GM10248 (cell line): ENCODE data around the gene SLC6A1.
A peak's percentile ranks its signal among the peaks of the same experiment; 100 is the strongest.

Experiments
- CTCF ChIA-PET: fragments of 300-600 bp; sonication (Branson Sonifier 250); formaldehyde crosslinking; extraction: SDS; loops from one replicate; lab custom pipeline; 2021; ENCODE audit warnings: antibody characterized with exemption; lab: Yijun Ruan, JAX
- POLR2A ChIA-PET: fragments of 350-650 bp; sonication (Branson Sonifier 250); formaldehyde crosslinking; extraction: SDS; loops from one replicate; lab custom pipeline; 2020; ENCODE audit warnings: antibody characterized with exemption; lab: Yijun Ruan, JAX
- DNase-seq: peaks from one replicate; pipeline ENCODE4 v3.0.0; 2012; ENCODE audit errors: extremely low spot score
- TF ChIP-seq, protein P1 (sequence below): IDR thresholded peaks from 2 replicates; pipeline ENCODE4 v1.5.1; 2012; ENCODE audit warnings: mild to moderate bottlenecking, low read depth; ENCODE audit errors: extremely low read depth, missing control alignments, control extremely low read depth

SLC6A1 gene

DNA sequence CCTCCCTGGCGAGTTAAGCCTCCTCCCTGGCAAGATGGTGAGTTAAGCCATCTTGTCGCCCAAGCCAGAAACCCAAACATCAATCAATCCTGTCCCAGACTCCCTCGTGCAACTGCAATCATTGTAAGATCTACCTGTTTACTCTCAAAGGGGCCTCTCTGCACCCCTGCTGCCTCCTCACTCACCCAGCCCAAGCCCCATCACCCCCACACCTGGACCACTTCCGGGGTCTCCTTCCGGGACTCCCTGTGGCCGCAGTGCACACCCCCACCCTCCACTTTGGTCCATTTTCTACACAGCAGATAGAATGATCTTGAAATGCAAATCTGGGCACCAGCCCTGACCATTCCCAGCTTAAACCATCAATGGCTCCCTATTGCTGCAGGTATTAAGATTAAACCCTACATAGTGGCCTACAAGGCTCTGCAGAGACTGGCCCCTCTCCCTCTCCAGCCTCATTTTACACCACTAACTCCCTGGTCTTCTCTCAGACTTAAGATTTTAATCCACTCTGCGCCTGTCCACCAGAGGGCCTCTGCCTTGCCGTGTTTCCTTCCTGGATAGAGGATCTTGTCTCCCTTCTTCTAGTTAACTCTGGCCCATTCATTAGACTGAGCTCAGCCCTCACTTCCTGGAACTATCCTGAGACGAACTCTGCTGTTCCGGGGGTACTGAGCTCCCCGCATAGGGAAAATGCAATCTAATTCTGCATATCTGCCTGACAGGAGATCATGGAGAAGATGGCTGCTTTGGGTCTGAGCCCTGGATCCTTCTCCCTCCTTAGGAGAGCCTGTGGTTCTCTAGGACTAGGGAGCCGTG is 41.9 kb upstream of the SLC6A1 start:
- TF ChIP-seq, protein P1, sequence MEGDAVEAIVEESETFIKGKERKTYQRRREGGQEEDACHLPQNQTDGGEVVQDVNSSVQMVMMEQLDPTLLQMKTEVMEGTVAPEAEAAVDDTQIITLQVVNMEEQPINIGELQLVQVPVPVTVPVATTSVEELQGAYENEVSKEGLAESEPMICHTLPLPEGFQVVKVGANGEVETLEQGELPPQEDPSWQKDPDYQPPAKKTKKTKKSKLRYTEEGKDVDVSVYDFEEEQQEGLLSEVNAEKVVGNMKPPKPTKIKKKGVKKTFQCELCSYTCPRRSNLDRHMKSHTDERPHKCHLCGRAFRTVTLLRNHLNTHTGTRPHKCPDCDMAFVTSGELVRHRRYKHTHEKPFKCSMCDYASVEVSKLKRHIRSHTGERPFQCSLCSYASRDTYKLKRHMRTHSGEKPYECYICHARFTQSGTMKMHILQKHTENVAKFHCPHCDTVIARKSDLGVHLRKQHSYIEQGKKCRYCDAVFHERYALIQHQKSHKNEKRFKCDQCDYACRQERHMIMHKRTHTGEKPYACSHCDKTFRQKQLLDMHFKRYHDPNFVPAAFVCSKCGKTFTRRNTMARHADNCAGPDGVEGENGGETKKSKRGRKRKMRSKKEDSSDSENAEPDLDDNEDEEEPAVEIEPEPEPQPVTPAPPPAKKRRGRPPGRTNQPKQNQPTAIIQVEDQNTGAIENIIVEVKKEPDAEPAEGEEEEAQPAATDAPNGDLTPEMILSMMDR, result peak; percentile 22
- CTCF ChIA-PET, result no interaction called here
- POLR2A ChIA-PET, result no interaction called here
- peak; percentile 30 for DNase-seq

DNA sequence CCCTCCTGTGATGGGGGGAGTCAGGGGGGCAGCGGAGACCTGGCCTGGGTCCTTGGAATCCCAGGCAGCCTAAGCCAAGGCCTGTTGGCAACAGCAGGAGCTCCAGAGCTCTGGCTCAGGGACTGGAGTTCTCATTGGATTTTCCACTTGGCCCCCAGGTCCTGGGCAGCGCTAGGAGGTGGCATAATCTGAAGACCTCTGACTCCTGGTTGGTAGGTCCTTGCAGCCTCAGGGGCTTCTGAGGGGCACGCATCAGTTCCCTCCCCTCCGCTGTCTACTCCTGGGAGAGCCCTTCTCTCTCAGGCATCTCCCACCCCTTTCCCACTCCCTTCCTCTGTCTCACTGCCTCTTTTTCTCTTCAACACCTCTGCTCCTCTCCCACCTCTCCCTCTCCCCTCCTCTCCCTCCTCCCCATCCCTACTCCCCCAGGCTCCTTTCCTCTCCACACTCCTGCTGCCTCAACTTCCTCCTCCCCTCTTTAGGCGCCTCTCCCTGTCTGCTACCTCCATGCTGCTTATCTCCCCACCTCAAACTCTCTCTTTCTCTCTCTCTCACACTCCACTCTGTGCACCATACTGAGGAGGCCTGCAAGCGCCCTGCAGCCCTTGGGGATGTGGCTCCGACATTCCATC is 41.1 kb upstream of the SLC6A1 start:
- TF ChIP-seq, protein P1, result no peak
- POLR2A ChIA-PET, result no interaction called here
- no peak for DNase-seq
- CTCF ChIA-PET, result no interaction called here

DNA sequence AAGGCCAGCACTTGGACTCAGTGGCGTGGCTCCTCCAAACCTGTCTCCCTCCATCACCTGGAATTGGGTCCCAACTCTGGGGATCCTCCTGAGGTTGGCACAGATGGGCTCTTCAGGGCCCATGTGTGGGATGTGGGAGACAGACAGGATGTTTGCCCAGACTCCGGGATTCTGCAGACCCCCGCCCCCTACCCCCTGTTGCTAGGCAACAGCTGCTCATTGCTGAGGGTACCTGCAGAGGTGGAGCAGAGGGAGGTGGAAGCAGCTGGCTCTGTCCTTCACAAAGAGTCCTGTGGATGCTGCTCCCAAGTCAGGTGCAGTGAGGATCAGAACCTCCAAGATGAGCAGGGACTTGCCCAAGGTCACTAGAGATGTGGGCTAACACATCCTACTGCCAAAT is 40.0 kb upstream of the SLC6A1 start:
- POLR2A ChIA-PET, result no interaction called here
- CTCF ChIA-PET, result interaction anchor here (1.6 to 2.4 kb wide), 2 partner anchors 7 to 11 kb away, joined by 4 to 9 read pairs; no protein-coding TSS in a partner anchor
- no peak for DNase-seq
- TF ChIP-seq, protein P1, result no peak

DNA sequence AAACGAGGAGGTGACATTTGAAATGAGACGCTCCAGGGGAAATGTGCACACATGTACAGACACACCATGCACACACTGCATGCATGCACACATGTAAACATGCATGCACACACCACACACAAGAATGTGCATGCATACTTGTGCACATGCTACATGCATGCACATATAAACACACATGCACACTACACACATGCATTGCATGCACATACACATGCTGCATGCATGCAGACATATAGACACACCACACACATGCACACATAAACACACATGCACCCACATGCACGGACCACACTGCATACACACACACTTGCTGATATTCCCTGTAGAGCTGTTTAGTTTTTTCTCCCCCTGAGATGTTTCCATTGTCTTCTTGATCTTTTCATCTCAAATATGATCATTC is 37.8 kb upstream of the SLC6A1 start:
- ChIA-PET CTCF (interaction anchor here (2.4 kb wide), 1 partner anchor 10 kb away, joined by 9 read pairs; no protein-coding TSS in a partner anchor), POLR2A (no interaction called here)
- TF ChIP-seq, protein P1, result no peak
- no peak for DNase-seq

DNA sequence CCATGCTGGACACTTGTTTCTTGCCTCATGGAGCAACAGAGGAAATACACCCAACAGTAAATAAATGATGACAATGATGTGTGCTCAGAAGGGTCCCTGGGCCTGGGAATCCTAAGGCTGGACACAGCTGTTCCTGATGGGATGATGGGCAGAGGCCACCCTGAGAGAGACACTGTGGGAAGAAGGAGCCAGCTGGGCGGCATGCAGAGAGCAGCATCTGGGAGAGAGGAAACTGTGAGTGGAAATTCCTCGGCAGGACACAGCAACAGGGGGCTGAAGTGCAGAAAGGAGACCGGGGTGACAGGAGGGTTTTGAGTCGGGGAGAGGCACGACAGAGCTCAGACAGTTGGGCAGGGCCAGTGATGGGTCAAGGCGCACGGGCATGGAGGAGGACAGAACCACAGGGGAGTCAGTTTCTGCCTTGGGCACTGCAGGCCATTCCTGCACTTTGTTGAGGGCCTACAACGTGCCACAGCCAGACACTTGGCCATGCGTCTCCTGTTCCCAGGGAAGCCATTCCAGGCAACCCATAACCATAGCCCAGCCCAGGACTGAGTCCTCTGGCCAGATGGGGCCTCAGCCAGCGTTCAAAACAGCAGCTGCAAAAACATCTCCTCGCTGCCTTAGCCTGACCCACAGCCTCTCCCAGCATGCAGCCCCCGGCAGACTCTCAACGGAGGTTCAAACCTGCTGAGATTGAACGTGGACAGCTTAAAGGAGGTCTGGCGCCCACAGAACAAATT is 36.7 kb upstream of the SLC6A1 start:
- ChIA-PET CTCF (interaction anchor here (1.3 kb wide), 1 partner anchor 10 kb away, joined by 5 read pairs; no protein-coding TSS in a partner anchor), POLR2A (no interaction called here)
- TF ChIP-seq, protein P1, result no peak
- no peak for DNase-seq

DNA sequence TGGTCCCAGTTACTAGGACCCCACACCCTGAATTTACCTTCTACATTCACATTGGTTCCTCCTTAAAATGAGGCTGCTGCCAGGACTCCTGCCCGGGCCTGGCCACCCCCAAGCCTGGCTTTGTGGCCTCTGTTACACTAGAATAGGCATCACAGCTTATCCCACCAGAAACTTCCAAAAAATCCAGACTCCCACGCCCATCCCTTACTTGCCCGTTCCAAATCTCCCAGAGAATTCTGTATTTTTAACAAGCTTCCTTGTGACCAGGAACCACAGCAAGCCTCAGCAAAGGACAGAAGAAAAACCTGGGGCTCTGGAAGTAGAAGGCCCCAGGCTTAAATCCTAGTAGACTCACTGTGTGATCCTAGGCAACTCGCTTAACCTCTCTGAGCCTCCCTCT is 36.0 kb upstream of the SLC6A1 start:
- POLR2A ChIA-PET, result no interaction called here
- CTCF ChIA-PET, result interaction anchor here (1.3 to 3.3 kb wide), 2 partner anchors 11 kb away, joined by 5 to 13 read pairs; no protein-coding TSS in a partner anchor
- DNase-seq, result no peak
- TF ChIP-seq, protein P1, result no peak
